ENCODE data around the gene CA7. TPM values are rescaled to one million over a fixed set of nuclear protein-coding genes. Genes with fewer than 3 reads are reported as not detected.
"Not testable (repeated sequence)": the region's sequence is repeated elsewhere in the genome, so short reads cannot be mapped to it uniquely, and the experiment has no call there.

Gene CA7
- total RNA-seq, 1 donor from 2014 or later, result not detected

- no peak for TF ChIP-seq CTCF (IDR thresholded peaks at IDR 0.05; ENCODE audit: unreplicated experiment)
- H3K27ac Mint-ChIP-seq, result no peak overlapping the region
- H3K4me3 Mint-ChIP-seq, result no peak overlapping the region
- H3K27me3 Mint-ChIP-seq (ENCODE audit: low read depth), result no peaks in the 10 kb centered on the region
- peaks cover 3% of the 10 kb centered on the region for H3K4me1 Mint-ChIP-seq
- no peak for DNase-seq (ENCODE audit: low spot score in 2 of 2, unreplicated experiment in 2 of 2)
- H3K9me3 Mint-ChIP-seq, result no peaks in the 10 kb centered on the region
- H3K36me3 Mint-ChIP-seq, result no peaks in the 10 kb centered on the region
Measured at GRCh38 chr16:66863707-66864106, 19.5 kb downstream of the CA7 start.

- Mint-ChIP-seq H3K9me3 (no peaks in the 10 kb centered on the region), H3K4me3 (no peak overlapping the region), H3K27me3 (ENCODE audit: low read depth) (no peaks in the 10 kb centered on the region), H3K4me1 (peaks cover 13% of the 10 kb centered on the region), H3K27ac (no peak overlapping the region), H3K36me3 (no peaks in the 10 kb centered on the region)
- DNase-seq (ENCODE audit: low spot score in 2 of 2, unreplicated experiment in 2 of 2), result no peak
- no peak for TF ChIP-seq CTCF (IDR thresholded peaks at IDR 0.05; ENCODE audit: unreplicated experiment)
Measured at GRCh38 chr16:66869424-66869823, 25.2 kb downstream of the CA7 start.

- H3K27me3 Mint-ChIP-seq (ENCODE audit: low read depth); H3K27ac Mint-ChIP-seq; DNase-seq (ENCODE audit: low spot score in 2 of 2, unreplicated experiment in 2 of 2); H3K4me3 Mint-ChIP-seq; H3K36me3 Mint-ChIP-seq; H3K9me3 Mint-ChIP-seq: not testable (repeated sequence)
- peaks cover 14% of the 10 kb centered on the region for H3K4me1 Mint-ChIP-seq
Measured at GRCh38 chr16:66871363-66871762, 27.1 kb downstream of the CA7 start.

- no peak for TF ChIP-seq CTCF (IDR thresholded peaks at IDR 0.05; ENCODE audit: unreplicated experiment)
Measured at GRCh38 chr16:66871840-66872239, 27.6 kb downstream of the CA7 start.

GRCh38 chr16:66872559-66872942, 28.3 kb downstream of the CA7 start:
- Mint-ChIP-seq H3K4me1 (peaks cover 14% of the 10 kb centered on the region), H3K27me3 (ENCODE audit: low read depth) (no peaks in the 10 kb centered on the region), H3K36me3 (no peaks in the 10 kb centered on the region), H3K27ac (no peak overlapping the region), H3K4me3 (peak overlapping the region; percentile 74), H3K9me3 (no peaks in the 10 kb centered on the region)
- TF ChIP-seq CTCF (IDR thresholded peaks at IDR 0.05; ENCODE audit: unreplicated experiment), result no peak
- no peak for DNase-seq (ENCODE audit: low spot score in 2 of 2, unreplicated experiment in 2 of 2)

More at GRCh38 chr16:66871840-66872239, 27.6 kb downstream of the CA7 start:
- no peak for DNase-seq (ENCODE audit: low spot score in 2 of 2, unreplicated experiment in 2 of 2)
- Mint-ChIP-seq H3K4me3 (no peak overlapping the region), H3K9me3 (no peaks in the 10 kb centered on the region), H3K27ac (no peak overlapping the region), H3K36me3 (no peaks in the 10 kb centered on the region), H3K4me1 (peaks cover 14% of the 10 kb centered on the region), H3K27me3 (ENCODE audit: low read depth) (no peaks in the 10 kb centered on the region)

- Mint-ChIP-seq H3K36me3 (no peaks in the 10 kb centered on the region), H3K27me3 (ENCODE audit: low read depth) (no peaks in the 10 kb centered on the region), H3K4me3 (peak overlapping the region; percentile 74), H3K9me3 (no peaks in the 10 kb centered on the region), H3K27ac (peak overlapping the region; percentile 70), H3K4me1 (peaks cover 14% of the 10 kb centered on the region)
- peak; percentile 90 for TF ChIP-seq CTCF (IDR thresholded peaks at IDR 0.05; ENCODE audit: unreplicated experiment)
- peak; percentile 81 to 91 for DNase-seq (ENCODE audit: low spot score in 2 of 2, unreplicated experiment in 2 of 2)
Measured at GRCh38 chr16:66872943-66873684, 28.9 kb downstream of the CA7 start.
